22Rv1 (cell line): Measurements from ENCODE around the gene CCL21.

ENCODE experiments used
- ZFX ChIP-seq: fragments of 450-650 bp; IDR thresholded peaks from 2 replicates; pipeline ENCODE4 v1.6.1; 2017; ENCODE audit warnings: antibody characterized with exemption, borderline replicate concordance
- TF ChIP-seq, protein P1 (sequence below): fragments of 450-650 bp; IDR thresholded peaks from 2 replicates; pipeline ENCODE4 v1.5.1; 2017; ENCODE audit warnings: mild to moderate bottlenecking

- TF ChIP-seq, protein P1, sequence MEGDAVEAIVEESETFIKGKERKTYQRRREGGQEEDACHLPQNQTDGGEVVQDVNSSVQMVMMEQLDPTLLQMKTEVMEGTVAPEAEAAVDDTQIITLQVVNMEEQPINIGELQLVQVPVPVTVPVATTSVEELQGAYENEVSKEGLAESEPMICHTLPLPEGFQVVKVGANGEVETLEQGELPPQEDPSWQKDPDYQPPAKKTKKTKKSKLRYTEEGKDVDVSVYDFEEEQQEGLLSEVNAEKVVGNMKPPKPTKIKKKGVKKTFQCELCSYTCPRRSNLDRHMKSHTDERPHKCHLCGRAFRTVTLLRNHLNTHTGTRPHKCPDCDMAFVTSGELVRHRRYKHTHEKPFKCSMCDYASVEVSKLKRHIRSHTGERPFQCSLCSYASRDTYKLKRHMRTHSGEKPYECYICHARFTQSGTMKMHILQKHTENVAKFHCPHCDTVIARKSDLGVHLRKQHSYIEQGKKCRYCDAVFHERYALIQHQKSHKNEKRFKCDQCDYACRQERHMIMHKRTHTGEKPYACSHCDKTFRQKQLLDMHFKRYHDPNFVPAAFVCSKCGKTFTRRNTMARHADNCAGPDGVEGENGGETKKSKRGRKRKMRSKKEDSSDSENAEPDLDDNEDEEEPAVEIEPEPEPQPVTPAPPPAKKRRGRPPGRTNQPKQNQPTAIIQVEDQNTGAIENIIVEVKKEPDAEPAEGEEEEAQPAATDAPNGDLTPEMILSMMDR: no peak
- TF ChIP-seq ZFX: no peak
Measured at GRCh38 chr9:34723141-34723540, 13.2 kb upstream of the CCL21 start.
